Measurements from ENCODE around the gene SECISBP2.

GRCh38 chr9:89323390-89323789 lies 5.1 kb downstream of the SECISBP2 start:
- TF ChIP-seq CTCF (IDR thresholded peaks at IDR 0.05) (no peak), POLR2A (IDR thresholded peaks at IDR 0.05) (no peak)
